Astrocyte (in vitro differentiated cells and primary cell): Measurements from ENCODE around the gene AHNAK2.

Source experiments
- EZH2 ChIP-seq: IDR thresholded peaks from 2 replicates; pipeline ENCODE4 v1.6.1; 2012; ENCODE audit warnings: mild to moderate bottlenecking, low read length, inconsistent platforms; ENCODE audit not compliant: insufficient read depth
- TF ChIP-seq, protein P1 (sequence below): IDR thresholded peaks from 2 replicates; pipeline ENCODE4 v1.5.1; 2011; ENCODE audit warnings: low read depth, mild to moderate bottlenecking, inconsistent platforms, low read length, moderate library complexity; ENCODE audit not compliant: insufficient read depth

DNA sequence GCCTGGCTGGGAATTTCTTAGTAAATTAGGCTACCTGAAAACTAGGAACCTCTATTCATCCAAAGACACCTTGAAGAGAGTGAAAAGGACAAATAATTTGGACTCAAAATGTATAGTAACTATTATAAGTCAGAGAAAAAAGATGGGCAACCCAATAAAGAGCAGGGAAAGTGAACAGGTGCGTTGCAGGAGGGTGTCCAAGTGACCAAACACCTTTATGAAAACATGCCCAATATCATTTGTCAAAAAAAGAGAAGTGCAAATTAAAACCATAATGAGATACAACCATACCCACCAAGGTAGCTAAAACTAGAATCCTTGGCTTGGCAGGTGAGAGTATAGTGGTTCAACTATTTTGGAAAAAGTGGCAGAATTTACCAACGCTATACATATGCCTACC lies 78.4 kb downstream of the AHNAK2 start:
- TF ChIP-seq, protein P1, sequence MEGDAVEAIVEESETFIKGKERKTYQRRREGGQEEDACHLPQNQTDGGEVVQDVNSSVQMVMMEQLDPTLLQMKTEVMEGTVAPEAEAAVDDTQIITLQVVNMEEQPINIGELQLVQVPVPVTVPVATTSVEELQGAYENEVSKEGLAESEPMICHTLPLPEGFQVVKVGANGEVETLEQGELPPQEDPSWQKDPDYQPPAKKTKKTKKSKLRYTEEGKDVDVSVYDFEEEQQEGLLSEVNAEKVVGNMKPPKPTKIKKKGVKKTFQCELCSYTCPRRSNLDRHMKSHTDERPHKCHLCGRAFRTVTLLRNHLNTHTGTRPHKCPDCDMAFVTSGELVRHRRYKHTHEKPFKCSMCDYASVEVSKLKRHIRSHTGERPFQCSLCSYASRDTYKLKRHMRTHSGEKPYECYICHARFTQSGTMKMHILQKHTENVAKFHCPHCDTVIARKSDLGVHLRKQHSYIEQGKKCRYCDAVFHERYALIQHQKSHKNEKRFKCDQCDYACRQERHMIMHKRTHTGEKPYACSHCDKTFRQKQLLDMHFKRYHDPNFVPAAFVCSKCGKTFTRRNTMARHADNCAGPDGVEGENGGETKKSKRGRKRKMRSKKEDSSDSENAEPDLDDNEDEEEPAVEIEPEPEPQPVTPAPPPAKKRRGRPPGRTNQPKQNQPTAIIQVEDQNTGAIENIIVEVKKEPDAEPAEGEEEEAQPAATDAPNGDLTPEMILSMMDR: no peak
- no peak for TF ChIP-seq EZH2
